HepG2 (cell line): ENCODE data around the gene IP6K3. TPM values are rescaled to one million over a fixed set of nuclear protein-coding genes. Genes with fewer than 3 reads are reported as not detected.

Source experiments
- ATF1 ChIP-seq: IDR thresholded peaks from 2 replicates; pipeline ENCODE4 v1.6.1; 2016; ENCODE audit warnings: mild to moderate bottlenecking, control low read depth
- CHCHD3 ChIP-seq: sonication (generic); formaldehyde crosslinking; IDR thresholded peaks from 2 replicates; pipeline ENCODE4 v1.8.0; 2022; ENCODE audit warnings: mild to moderate bottlenecking, missing genetic modification reagents, moderate library complexity
- HES4 ChIP-seq: sonication (generic); formaldehyde crosslinking; IDR thresholded peaks from 2 replicates; pipeline ENCODE4 v1.9.0; 2021; ENCODE audit warnings: mild to moderate bottlenecking, missing genetic modification reagents, borderline replicate concordance
- HOXA5 ChIP-seq: sonication (generic); formaldehyde crosslinking; IDR thresholded peaks from 2 replicates; pipeline ENCODE4 v1.4.0; 2020; ENCODE audit warnings: missing genetic modification reagents
- KDM2A ChIP-seq: sonication (generic); formaldehyde crosslinking; IDR thresholded peaks from 2 replicates; pipeline ENCODE4 v1.4.0; 2020; ENCODE audit warnings: low read depth, missing genetic modification reagents, borderline replicate concordance
- MTA3 ChIP-seq: sonication (generic); formaldehyde crosslinking; IDR thresholded peaks from 2 replicates; pipeline ENCODE4 v1.4.0; 2020; ENCODE audit warnings: missing genetic modification reagents
- NFYB ChIP-seq: sonication (generic); formaldehyde crosslinking; IDR thresholded peaks from 2 replicates; pipeline ENCODE4 v1.4.0; 2020; ENCODE audit warnings: missing genetic modification reagents
- PHF8 ChIP-seq: sonication (generic); formaldehyde crosslinking; IDR thresholded peaks from 2 replicates; pipeline ENCODE4 v1.5.0; 2020; ENCODE audit warnings: missing genetic modification reagents
- RAD51 ChIP-seq: fragments of 450-650 bp; IDR thresholded peaks from 2 replicates; pipeline ENCODE4 v1.6.1; 2016; ENCODE audit warnings: borderline replicate concordance
- RFX1 ChIP-seq: fragments of 450-650 bp; IDR thresholded peaks from 2 replicates; pipeline ENCODE4 v1.6.1; 2017
- RFXAP ChIP-seq: sonication (generic); formaldehyde crosslinking; IDR thresholded peaks from 2 replicates; pipeline ENCODE4 v1.4.0; 2020; ENCODE audit warnings: missing genetic modification reagents, borderline replicate concordance
- SNAI1 ChIP-seq: sonication (generic); formaldehyde crosslinking; IDR thresholded peaks from 2 replicates; pipeline ENCODE4 v1.5.0; 2020; ENCODE audit warnings: mild to moderate bottlenecking, missing genetic modification reagents, borderline replicate concordance
- STAT5B ChIP-seq: sonication (generic); formaldehyde crosslinking; IDR thresholded peaks from 2 replicates; pipeline ENCODE4 v1.4.0; 2020; ENCODE audit warnings: missing genetic modification reagents
- ZKSCAN8 ChIP-seq: IDR thresholded peaks from 2 replicates; pipeline ENCODE4 v1.6.1; 2016; ENCODE audit warnings: borderline replicate concordance, missing genetic modification reagents, missing compliant biosample characterization
- ZNF264 ChIP-seq: sonication (generic); formaldehyde crosslinking; IDR thresholded peaks from 2 replicates; pipeline ENCODE4 v1.4.0; 2020; ENCODE audit warnings: missing genetic modification reagents
- ZNF296 ChIP-seq: sonication (generic); formaldehyde crosslinking; conservative IDR thresholded peaks from 2 replicates; pipeline ENCODE4 v1.5.0; 2020; ENCODE audit warnings: mild to moderate bottlenecking, missing genetic modification reagents
- ZNF382 ChIP-seq: sonication (generic); formaldehyde crosslinking; IDR thresholded peaks from 2 replicates; pipeline ENCODE4 v1.5.0; 2020; ENCODE audit warnings: missing genetic modification reagents, mild to moderate bottlenecking, borderline replicate concordance
- polyA plus RNA-seq, 8 experiments: library from polyadenylated mRNA; depleted of rRNA in 3 of 8; stranded (reverse) in 7 of 8; unstranded in 1 of 8; fragments of >200 nt; fragmentation: Illumina TruSeq in 4 of 8; extraction: Trizol in 4 of 8; gene quantifications; 2 replicates each; pipeline versions ENCODE4 v1.2.1 to v1.2.3, GENCODE V29; 2011 to 2016; ENCODE audit warnings: low read depth in 4 of 8, missing spikeins in 1 of 8, mixed read lengths in 1 of 8; ENCODE audit not compliant: insufficient read depth in 1 of 8
- total RNA-seq, 5 experiments: library from RNA; depleted of rRNA; stranded (reverse); fragments of >200 nt; fragmentation: Illumina TruSeq; extraction: Trizol; gene quantifications; 2 replicates each; pipeline ENCODE4 v1.2.3, GENCODE V29; 2016; ENCODE audit warnings: low read depth in 1 of 5
- TF ChIP-seq, protein P1 (sequence below): sonication (generic); formaldehyde crosslinking; IDR thresholded peaks from 2 replicates; pipeline ENCODE4 v1.4.0; 2020; ENCODE audit warnings: mild to moderate bottlenecking, missing genetic modification reagents
- TF ChIP-seq, protein P2 (sequence below): sonication (generic); formaldehyde crosslinking; IDR thresholded peaks from 2 replicates; pipeline ENCODE4 v1.8.1; 2023; ENCODE audit warnings: mild to moderate bottlenecking, missing genetic modification reagents, borderline replicate concordance

IP6K3 gene
- total and polyA plus RNA-seq, 2 of the 13 experiments (the other 11 are each of a cell fraction or from before 2014, with no cell fraction given), result 0.11 to 0.18 TPM

DNA sequence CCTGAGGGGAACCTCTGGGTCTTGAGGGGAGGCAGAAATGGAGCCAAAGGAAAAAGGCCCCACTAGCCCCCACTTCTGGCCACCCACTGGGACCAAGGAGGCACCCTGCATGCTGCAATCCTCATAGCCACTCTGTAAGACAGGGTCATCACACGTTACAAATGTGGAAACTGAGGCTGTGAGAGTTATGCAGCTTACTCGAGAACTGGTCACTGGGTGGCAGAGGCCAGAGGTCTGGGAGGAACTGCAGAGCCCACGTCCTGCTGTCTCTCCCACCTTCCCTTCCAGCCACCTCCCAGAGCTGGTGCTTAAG, 24.1 kb upstream of the IP6K3 start (continued):
- TF ChIP-seq, protein P1, sequence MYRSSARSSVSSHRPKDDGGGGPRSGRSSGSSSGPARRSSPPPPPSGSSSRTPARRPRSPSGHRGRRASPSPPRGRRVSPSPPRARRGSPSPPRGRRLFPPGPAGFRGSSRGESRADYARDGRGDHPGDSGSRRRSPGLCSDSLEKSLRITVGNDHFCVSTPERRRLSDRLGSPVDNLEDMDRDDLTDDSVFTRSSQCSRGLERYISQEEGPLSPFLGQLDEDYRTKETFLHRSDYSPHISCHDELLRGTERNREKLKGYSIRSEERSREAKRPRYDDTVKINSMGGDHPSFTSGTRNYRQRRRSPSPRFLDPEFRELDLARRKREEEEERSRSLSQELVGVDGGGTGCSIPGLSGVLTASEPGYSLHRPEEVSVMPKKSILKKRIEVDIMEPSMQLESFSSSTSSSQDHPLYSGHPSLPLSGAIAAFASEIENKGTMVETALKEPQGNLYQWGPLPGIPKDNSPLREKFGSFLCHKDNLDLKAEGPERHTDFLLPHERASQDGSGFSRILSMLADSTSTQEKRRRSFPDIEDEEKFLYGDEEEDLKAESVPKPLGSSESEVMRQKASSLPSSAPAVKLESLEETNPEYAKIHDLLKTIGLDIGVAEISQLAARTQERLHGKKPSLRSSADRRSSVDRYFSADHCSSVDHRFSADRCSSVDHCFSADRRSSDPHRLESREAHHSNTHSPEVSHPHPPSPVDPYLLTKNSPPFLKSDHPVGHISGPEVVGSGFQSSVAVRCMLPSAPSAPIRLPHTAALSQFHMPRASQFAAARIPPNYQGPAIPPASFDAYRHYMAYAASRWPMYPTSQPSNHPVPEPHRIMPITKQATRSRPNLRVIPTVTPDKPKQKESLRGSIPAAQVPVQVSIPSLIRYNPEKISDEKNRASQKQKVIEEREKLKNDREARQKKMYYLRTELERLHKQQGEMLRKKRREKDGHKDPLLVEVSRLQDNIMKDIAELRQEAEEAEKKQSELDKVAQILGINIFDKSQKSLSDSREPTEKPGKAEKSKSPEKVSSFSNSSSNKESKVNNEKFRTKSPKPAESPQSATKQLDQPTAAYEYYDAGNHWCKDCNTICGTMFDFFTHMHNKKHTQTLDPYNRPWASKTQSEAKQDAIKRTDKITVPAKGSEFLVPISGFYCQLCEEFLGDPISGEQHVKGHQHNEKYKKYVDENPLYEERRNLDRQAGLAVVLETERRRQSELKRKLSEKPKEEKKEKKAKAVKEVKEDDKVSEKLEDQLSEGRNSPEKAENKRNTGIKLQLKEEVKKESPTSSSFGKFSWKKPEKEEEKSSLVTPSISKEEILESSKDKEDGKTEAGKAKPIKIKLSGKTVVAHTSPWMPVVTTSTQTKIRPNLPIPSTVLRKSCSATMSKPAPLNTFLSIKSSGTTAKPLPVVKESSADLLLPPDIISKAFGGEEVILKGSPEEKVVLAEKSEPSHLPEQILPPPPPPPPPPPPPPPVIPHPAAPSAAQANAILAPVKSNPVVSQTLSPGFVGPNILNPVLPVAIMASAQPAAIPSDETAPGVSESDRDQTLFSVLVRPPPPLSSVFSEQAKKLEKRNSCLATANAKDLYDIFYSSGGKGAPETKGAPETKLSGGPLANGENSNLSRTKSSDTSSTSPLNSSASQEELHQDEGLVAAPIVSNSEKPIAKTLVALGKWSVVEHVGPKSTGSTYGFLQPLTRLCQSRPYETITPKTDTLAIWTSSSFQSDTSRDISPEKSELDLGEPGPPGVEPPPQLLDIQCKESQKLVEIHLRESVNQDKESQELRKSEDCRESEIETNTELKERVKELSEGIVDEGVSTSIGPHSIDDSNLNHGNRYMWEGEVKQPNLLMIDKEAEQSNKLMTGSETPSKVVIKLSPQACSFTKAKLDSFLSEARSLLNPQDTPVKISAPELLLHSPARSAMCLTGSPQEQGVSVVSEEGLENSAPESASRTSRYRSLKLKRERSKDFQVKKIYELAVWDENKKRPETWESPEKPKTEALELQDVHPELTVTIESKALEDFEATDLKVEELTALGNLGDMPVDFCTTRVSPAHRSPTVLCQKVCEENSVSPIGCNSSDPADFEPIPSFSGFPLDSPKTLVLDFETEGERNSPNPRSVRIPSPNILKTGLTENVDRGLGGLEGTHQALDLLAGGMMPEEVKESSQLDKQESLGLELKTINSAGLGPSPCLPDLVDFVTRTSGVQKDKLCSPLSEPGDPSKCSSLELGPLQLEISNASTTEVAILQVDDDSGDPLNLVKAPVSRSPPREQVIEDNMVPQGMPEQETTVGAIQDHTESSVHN (CRISPR knock-in tag), result no peak
- TF ChIP-seq HES4 (CRISPR knock-in tag), result no peak
- TF ChIP-seq ATF1, result no peak
- no peak for TF ChIP-seq RFXAP (CRISPR knock-in tag)
- TF ChIP-seq RAD51, result no peak
- no peak for TF ChIP-seq ZNF382 (CRISPR knock-in tag)
- peak; percentile 16; the same call in 1 of the 2 replicates for TF ChIP-seq KDM2A (CRISPR knock-in tag)
- no peak for TF ChIP-seq CHCHD3 (CRISPR knock-in tag)
- no peak for TF ChIP-seq SNAI1 (CRISPR knock-in tag)
- TF ChIP-seq ZNF264 (CRISPR knock-in tag), result no peak
- no peak for TF ChIP-seq STAT5B (CRISPR knock-in tag)
- no peak for TF ChIP-seq ZKSCAN8 (CRISPR knock-in tag)
- no peak for TF ChIP-seq PHF8 (CRISPR knock-in tag)
- no peak for TF ChIP-seq ZNF296
- TF ChIP-seq, protein P2, sequence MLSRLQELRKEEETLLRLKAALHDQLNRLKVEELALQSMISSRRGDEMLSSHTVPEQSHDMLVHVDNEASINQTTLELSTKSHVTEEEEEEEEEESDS (CRISPR knock-in tag), result no peak
- TF ChIP-seq MTA3 (CRISPR knock-in tag), result no peak
- no peak for TF ChIP-seq NFYB (CRISPR knock-in tag)
- no peak for TF ChIP-seq RFX1
- TF ChIP-seq HOXA5 (CRISPR knock-in tag), result no peak
